WERI-Rb-1 (cell line): Measurements from ENCODE around the gene GIPC1.
A peak's percentile ranks its signal among the peaks of the same experiment; 100 is the strongest.

Experiments
- DNase-seq: peaks from one replicate; pipeline ENCODE4 v3.0.0-alpha.2; 2020
- H3K27ac ChIP-seq: fragments of 250-450 bp; sonication (Bioruptor Pico); 2 replicates; pipeline ENCODE4 v1.5.1; 2020; ENCODE audit warnings: mild to moderate bottlenecking, moderate library complexity
- H3K27me3 ChIP-seq: fragments of 250-450 bp; sonication (Bioruptor Pico); 2 replicates; pipeline ENCODE4 v1.5.1; 2021; ENCODE audit warnings: mild to moderate bottlenecking, low read depth, moderate library complexity; ENCODE audit not compliant: insufficient read depth, severe bottlenecking
- H3K36me3 ChIP-seq: fragments of 250-450 bp; sonication (Bioruptor Pico); 2 replicates; pipeline ENCODE4 v1.5.1; 2020; ENCODE audit warnings: mild to moderate bottlenecking, moderate library complexity
- H3K4me3 ChIP-seq: 2 replicates; pipeline ENCODE4 v1.5.1; 2011; ENCODE audit warnings: low read depth, mild to moderate bottlenecking, control low read depth, low read length
- H3K9me3 ChIP-seq: fragments of 250-450 bp; sonication (Bioruptor Pico); 2 replicates; pipeline ENCODE4 v1.5.1; 2021; ENCODE audit warnings: mild to moderate bottlenecking, moderate library complexity; ENCODE audit not compliant: severe bottlenecking
- TF ChIP-seq, protein P1 (sequence below): IDR thresholded peaks from 2 replicates; pipeline ENCODE4 v1.5.1; 2011; ENCODE audit warnings: low read depth, mild to moderate bottlenecking, control low read depth, inconsistent platforms, low read length

GIPC1 gene

DNA sequence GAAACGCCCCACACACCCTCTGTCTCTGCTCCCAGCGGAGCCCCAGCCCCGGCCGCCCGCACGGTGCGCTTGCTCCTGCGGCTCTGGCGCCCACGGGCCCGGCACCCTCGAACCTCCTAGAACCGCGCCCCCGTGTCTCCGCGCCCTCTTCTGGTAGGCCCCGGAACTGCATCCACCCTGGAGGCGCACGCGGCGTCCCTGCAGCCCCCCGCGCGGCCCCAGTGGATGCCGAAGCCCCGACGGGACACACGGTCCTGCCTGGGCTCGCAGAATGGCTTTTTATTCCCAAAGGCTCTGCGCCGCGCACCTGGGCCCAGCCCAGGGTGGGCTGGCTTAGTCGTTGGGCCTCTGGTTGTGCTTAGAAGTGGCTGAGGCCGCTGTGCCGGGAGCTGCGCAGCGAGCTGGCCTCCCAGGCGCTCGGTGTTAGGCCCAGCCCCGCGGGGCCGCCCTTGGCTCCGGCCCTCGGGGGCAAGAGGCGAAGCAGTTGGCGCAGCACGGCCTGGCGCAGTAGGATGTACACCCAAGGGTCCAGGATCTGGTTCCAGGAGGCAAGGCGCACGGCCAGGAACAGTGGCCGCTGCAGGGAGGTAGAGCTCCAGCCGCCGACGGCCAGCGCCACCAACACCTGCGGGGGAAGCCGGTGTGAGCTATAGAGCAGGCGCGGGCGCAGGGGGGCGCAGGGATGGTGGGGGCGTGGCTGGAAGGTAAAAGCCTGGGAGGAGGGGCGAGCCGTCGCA, 23.6 kb downstream of the GIPC1 start:
- Histone ChIP-seq H3K27me3 (no peaks in the 10 kb centered on the region), H3K9me3 (no peaks in the 10 kb centered on the region), H3K4me3 (peak overlapping the region; percentile 19; the same call in 1 of the 2 replicates), H3K27ac (peak overlapping the region; percentile 28; the same call in 1 of the 2 replicates), H3K36me3 (peaks cover 31% of the 10 kb centered on the region)
- DNase-seq, result peak; percentile 74
- TF ChIP-seq, protein P1, sequence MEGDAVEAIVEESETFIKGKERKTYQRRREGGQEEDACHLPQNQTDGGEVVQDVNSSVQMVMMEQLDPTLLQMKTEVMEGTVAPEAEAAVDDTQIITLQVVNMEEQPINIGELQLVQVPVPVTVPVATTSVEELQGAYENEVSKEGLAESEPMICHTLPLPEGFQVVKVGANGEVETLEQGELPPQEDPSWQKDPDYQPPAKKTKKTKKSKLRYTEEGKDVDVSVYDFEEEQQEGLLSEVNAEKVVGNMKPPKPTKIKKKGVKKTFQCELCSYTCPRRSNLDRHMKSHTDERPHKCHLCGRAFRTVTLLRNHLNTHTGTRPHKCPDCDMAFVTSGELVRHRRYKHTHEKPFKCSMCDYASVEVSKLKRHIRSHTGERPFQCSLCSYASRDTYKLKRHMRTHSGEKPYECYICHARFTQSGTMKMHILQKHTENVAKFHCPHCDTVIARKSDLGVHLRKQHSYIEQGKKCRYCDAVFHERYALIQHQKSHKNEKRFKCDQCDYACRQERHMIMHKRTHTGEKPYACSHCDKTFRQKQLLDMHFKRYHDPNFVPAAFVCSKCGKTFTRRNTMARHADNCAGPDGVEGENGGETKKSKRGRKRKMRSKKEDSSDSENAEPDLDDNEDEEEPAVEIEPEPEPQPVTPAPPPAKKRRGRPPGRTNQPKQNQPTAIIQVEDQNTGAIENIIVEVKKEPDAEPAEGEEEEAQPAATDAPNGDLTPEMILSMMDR, result peak; percentile 87

DNA sequence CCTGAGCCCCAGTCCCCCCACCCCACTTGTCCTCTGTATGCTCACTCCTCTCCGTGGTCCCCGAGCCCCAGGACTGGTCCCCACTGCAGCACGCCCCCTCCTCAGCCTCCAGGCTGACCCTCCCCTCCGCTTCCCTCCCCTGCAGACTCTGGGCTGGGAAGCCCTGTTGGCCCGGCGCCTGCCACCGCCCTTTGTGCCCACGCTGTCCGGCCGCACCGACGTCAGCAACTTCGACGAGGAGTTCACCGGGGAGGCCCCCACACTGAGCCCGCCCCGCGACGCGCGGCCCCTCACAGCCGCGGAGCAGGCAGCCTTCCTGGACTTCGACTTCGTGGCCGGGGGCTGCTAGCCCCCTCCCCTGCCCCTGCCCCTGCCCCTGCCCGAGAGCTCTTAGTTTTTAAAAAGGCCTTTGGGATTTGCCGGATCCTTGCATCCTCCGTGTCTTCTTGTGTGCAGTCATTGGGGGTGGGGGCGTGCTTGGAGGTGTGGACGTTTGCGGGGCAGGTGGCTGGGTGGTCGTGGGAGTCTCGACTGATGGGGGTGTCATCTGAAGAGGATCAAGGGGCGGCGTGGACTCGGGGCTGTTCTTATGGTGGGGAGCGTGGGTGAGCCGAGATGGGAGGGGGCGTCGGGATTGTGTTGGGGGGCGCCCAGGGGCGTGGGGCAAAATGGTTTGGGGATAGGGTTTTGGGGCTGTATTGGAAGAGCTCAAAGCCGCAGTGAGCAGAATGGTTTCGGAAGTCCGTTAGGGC, 24.3 kb downstream of the GIPC1 start:
- H3K36me3 ChIP-seq, result peaks cover 35% of the 10 kb centered on the region
- DNase-seq, result no peak
- H3K27ac ChIP-seq, result no peak overlapping the region
- H3K4me3 ChIP-seq, result no peak overlapping the region
- H3K27me3 ChIP-seq, result no peaks in the 10 kb centered on the region
- no peaks in the 10 kb centered on the region for H3K9me3 ChIP-seq
- TF ChIP-seq, protein P1, result no peak

DNA sequence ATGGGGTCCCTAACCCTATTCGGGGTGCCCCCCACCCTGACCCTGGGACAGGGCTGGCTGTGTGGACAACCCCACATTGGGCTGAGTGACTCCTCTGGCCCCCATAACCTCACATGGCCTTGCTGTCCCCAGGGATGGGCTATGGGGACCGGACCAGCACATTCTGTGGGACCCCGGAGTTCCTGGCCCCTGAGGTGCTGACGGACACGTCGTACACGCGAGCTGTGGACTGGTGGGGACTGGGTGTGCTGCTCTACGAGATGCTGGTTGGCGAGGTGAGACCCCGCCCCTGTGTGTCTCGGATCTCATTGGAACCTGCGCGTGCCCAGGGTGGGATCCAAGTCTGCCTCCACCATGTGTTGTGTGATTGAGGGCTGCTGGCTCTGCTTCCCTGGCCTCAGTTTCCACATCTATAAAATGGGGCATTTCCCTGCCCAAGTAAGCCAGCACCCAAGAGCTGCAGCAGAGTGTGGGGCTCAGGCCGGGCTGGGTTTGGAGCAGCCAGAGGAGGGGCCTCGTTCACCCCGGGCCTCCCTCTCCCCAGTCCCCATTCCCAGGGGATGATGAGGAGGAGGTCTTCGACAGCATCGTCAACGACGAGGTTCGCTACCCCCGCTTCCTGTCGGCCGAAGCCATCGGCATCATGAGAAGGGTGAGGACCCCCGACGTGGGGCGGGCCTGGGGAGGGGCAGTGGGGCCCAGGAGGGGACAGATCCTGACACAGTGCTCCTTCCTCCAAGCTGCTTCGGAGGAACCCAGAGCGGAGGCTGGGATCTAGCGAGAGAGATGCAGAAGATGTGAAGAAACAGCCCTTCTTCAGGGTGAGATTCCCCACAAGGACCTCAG, 25.7 kb downstream of the GIPC1 start:
- no peak for DNase-seq
- no peak overlapping the region for H3K27ac ChIP-seq
- peaks cover 46% of the 10 kb centered on the region for H3K36me3 ChIP-seq
- no peak overlapping the region for H3K4me3 ChIP-seq
- H3K27me3 ChIP-seq, result no peaks in the 10 kb centered on the region
- TF ChIP-seq, protein P1, result no peak
- H3K9me3 ChIP-seq, result no peaks in the 10 kb centered on the region

DNA sequence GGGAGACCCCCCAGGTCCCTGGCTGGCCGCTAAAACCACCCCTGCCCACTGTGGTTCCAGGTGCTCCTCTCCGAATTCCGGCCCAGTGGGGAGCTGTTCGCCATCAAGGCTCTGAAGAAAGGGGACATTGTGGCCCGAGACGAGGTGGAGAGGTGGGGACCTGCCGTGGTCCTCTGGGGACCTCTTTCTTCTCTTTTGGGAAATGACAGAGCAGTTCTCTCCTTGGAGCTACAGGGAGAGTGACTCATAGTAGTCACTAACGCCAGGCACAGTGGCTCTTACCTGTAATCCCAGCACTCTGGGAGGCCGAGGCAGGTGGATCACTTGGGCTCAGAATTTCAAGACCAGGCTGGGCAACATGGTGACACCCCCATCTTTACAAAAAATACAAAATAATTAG, 28.1 kb downstream of the GIPC1 start:
- no peaks in the 10 kb centered on the region for H3K9me3 ChIP-seq
- H3K27me3 ChIP-seq, result no peaks in the 10 kb centered on the region
- no peak overlapping the region for H3K27ac ChIP-seq
- DNase-seq, result no peak
- TF ChIP-seq, protein P1, result no peak
- H3K36me3 ChIP-seq, result peaks cover 62% of the 10 kb centered on the region
- no peak overlapping the region for H3K4me3 ChIP-seq

DNA sequence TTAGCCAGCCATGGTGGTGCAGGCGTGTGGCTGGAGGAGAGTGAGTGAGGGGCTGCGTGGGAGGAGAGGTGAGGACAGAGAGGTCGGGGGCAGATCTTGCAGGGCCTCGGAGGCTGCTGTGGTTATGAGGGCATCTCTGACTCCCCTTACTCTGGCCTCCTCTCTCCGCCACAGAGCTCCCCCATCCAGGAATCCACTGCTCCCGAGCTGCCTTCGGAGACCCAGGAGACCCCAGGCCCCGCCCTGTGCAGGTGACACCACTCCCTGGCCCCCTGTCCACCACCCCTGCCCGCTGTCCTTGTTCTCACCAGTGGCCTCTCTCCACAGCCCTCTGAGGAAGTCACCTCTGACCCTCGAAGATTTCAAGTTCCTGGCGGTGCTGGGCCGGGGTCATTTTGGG, 28.5 kb downstream of the GIPC1 start:
- Histone ChIP-seq H3K27ac (no peak overlapping the region), H3K9me3 (no peaks in the 10 kb centered on the region), H3K36me3 (peaks cover 62% of the 10 kb centered on the region), H3K4me3 (no peak overlapping the region), H3K27me3 (no peaks in the 10 kb centered on the region)
- TF ChIP-seq, protein P1, result no peak
- no peak for DNase-seq
